Peyer's patch (tissue), 4 donors: ENCODE results near the gene CAMKV.

Source experiments
- CTCF ChIP-seq, 6 experiments: fragments of 450-650 bp in 4 of 6; fragments of 200-600 bp in 2 of 6; sonication (generic) in 1 of 6; IDR thresholded peaks; one replicate each; pipeline ENCODE4 v1.5.1; 2017 to 2019; ENCODE audit warnings: antibody characterized with exemption in 6 of 6, mild to moderate bottlenecking in 3 of 6, moderate library complexity in 1 of 6
- POLR2A ChIP-seq, 2 donors: fragments of 450-650 bp; IDR thresholded peaks; one replicate each; pipeline ENCODE4 v1.5.1; 2017; ENCODE audit warnings: antibody characterized with exemption in 2 of 2, mild to moderate bottlenecking in 2 of 2, moderate library complexity in 2 of 2

GRCh38 chr3:49895791-49896190 lies 26.1 kb upstream of the CAMKV start:
- TF ChIP-seq CTCF (IDR thresholded peaks at IDR 0.05) (no peak), POLR2A (IDR thresholded peaks at IDR 0.05) (no peak)
